C4-2B (cell line): ENCODE measurements around the gene NUB1.

Experiments used
- H3K27ac ChIP-seq: fragments of 450-650 bp; 2 replicates; pipeline ENCODE4 v1.5.1; 2017
- CTCF ChIP-seq: fragments of 450-650 bp; conservative IDR thresholded peaks from 2 replicates; pipeline ENCODE4 v1.5.1; 2017; ENCODE audit warnings: mild to moderate bottlenecking
- ZFX ChIP-seq: fragments of 450-650 bp; IDR thresholded peaks from 2 replicates; pipeline ENCODE4 v1.6.1; 2017

NUB1 gene

GRCh38 chr7:151399305-151399601 is 57.6 kb downstream of the NUB1 start:
- TF ChIP-seq ZFX (no peak), CTCF (no peak)
- H3K27ac ChIP-seq = no peak overlapping the region

- no peak for TF ChIP-seq ZFX
- TF ChIP-seq CTCF = no peak
- no peak overlapping the region for H3K27ac ChIP-seq
These were observed 58.3 kb downstream of the NUB1 start for GRCh38 chr7:151399906-151400305.

GRCh38 chr7:151400626-151401315 is 59.2 kb downstream of the NUB1 start:
- H3K27ac ChIP-seq = no peak overlapping the region
- TF ChIP-seq ZFX = no peak
- no peak for TF ChIP-seq CTCF

- TF ChIP-seq ZFX (no peak), CTCF (no peak)
- no peak overlapping the region for H3K27ac ChIP-seq
These were observed 60.6 kb downstream of the NUB1 start for GRCh38 chr7:151402029-151402835.

GRCh38 chr7:151403764-151404163 is 62.2 kb downstream of the NUB1 start:
- TF ChIP-seq ZFX (no peak), CTCF (no peak)
- no peak overlapping the region for H3K27ac ChIP-seq

- TF ChIP-seq CTCF (no peak), ZFX (no peak)
- no peak overlapping the region for H3K27ac ChIP-seq
These were observed 62.8 kb downstream of the NUB1 start for GRCh38 chr7:151404216-151405011.

- H3K27ac ChIP-seq = no peak overlapping the region
- no peak for TF ChIP-seq ZFX
- TF ChIP-seq CTCF = no peak
These were observed 63.4 kb downstream of the NUB1 start for GRCh38 chr7:151405056-151405455.
